Sigmoid colon (tissue), 4 donors: ENCODE data around the gene SLC1A2.

Source experiments
- EP300 ChIP-seq, 4 donors: sonication (generic); formaldehyde crosslinking; IDR thresholded peaks; one replicate each; pipeline ENCODE4 v1.6.1; 2017; ENCODE audit warnings: antibody characterized with exemption in 4 of 4
- POLR2A ChIP-seq, 2 donors: fragments of 450-650 bp; IDR thresholded peaks; one replicate each; pipeline ENCODE4 v1.6.1; 2016; ENCODE audit warnings: antibody characterized with exemption in 2 of 2, mild to moderate bottlenecking in 2 of 2, moderate library complexity in 2 of 2
- TF ChIP-seq, protein P1 (sequence below), 4 experiments: fragments of 450-650 bp in 3 of 4; fragments of 200-600 bp in 1 of 4; IDR thresholded peaks; one replicate each; pipeline ENCODE4 v1.5.1; 2016 to 2019; ENCODE audit warnings: antibody characterized with exemption in 4 of 4, mild to moderate bottlenecking in 3 of 4, moderate library complexity in 2 of 4

GRCh38 chr11:35391922-35392688, 27.3 kb downstream of the SLC1A2 start:
- TF ChIP-seq POLR2A (IDR thresholded peaks at IDR 0.05) (no peak), EP300 (IDR thresholded peaks at IDR 0.05) (peak in 1 of 4 donors; percentile 11)
- TF ChIP-seq, protein P1, sequence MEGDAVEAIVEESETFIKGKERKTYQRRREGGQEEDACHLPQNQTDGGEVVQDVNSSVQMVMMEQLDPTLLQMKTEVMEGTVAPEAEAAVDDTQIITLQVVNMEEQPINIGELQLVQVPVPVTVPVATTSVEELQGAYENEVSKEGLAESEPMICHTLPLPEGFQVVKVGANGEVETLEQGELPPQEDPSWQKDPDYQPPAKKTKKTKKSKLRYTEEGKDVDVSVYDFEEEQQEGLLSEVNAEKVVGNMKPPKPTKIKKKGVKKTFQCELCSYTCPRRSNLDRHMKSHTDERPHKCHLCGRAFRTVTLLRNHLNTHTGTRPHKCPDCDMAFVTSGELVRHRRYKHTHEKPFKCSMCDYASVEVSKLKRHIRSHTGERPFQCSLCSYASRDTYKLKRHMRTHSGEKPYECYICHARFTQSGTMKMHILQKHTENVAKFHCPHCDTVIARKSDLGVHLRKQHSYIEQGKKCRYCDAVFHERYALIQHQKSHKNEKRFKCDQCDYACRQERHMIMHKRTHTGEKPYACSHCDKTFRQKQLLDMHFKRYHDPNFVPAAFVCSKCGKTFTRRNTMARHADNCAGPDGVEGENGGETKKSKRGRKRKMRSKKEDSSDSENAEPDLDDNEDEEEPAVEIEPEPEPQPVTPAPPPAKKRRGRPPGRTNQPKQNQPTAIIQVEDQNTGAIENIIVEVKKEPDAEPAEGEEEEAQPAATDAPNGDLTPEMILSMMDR (IDR thresholded peaks at IDR 0.05) = peak; percentile 78 to 91 (median 84)
